HG02759 (cell line): ENCODE results near the gene TBC1D22A.
"Not testable (repeated sequence)": the region's sequence is repeated elsewhere in the genome, so short reads cannot be mapped to it uniquely, and the experiment has no call there.

Source experiments
- ATAC-seq: cut with Tn5 transposase; IDR thresholded peaks from one replicate; pipeline ENCODE4 v1.9.1; 2021; ENCODE audit warnings: mild to moderate bottlenecking, moderate library complexity; ENCODE audit not compliant: unreplicated experiment

TBC1D22A gene

GRCh38 chr22:47125603-47126002 is 363.2 kb downstream of the TBC1D22A start:
- ATAC-seq = no peak

GRCh38 chr22:47126344-47126811 is 363.9 kb downstream of the TBC1D22A start:
- ATAC-seq = no peak

GRCh38 chr22:47127441-47127871 is 365.0 kb downstream of the TBC1D22A start:
- ATAC-seq = no peak

GRCh38 chr22:47128216-47128615 is 365.8 kb downstream of the TBC1D22A start:
- ATAC-seq = no peak

DNA sequence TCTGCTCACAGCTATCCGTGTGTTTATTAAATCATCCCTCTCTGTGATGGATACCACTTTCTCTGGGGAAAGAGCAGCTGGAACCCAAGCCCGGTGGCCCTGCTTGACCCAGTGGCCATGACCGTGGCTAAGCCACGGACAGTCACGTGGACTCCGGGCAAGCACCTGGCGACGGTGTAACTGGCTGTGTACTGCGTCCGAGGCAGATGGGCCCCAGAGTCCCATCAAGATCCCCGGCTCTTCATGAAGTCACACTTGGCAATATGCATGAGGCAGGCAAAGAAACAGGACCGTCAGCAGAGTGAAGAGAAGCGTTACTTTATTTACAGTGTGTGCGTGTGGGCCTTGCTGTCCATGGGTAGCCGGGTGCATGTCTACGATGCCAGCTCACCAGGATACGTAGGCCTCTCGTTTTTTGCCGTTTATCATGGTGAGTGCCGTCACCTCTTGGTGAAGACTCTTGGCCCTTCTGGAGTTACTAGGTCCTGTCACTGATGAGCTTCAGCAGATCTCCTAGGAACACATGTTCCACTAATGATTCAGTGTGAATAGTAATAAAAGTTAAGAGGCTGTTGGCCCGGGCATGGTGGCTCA is 366.3 kb downstream of the TBC1D22A start:
- no peak for ATAC-seq

DNA sequence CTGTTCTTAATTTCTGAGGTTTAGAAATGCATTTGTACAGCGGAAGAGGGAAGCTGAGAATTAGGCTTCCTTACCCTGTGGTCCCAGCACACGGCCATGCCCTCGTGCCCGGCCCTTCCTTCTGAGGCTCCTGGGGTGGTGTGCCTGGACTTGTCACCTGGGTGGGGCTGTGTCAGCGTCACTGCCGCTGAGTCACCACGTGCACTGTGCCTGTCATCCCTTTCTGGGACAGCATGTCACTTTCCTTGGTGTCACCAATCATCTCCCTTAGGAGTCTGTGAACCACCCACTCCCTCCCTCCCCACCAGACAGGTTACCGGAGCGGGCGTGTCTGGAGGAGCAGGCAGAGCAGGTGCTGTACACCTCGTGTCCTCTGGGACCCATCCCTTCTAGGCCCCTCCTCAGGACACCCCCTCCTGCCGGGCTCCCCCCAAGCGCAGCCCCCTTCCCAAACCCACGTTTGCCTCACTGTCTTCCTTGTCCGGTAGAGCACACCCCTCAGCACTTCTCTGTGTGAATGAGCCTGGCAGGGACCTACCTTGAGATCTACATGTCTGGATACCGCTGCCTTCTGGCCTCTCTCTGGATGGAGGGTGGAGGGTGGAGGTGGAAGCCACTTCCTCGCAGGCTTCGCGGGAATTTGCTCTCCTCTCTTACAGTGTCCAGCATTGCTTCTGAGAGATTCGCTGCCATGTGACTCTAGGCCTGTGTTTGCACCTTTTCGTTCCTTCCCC is 367.6 kb downstream of the TBC1D22A start:
- ATAC-seq = no peak

- no peak for ATAC-seq
Observed at GRCh38 chr22:47130883-47131631, 368.6 kb downstream of the TBC1D22A start.

DNA sequence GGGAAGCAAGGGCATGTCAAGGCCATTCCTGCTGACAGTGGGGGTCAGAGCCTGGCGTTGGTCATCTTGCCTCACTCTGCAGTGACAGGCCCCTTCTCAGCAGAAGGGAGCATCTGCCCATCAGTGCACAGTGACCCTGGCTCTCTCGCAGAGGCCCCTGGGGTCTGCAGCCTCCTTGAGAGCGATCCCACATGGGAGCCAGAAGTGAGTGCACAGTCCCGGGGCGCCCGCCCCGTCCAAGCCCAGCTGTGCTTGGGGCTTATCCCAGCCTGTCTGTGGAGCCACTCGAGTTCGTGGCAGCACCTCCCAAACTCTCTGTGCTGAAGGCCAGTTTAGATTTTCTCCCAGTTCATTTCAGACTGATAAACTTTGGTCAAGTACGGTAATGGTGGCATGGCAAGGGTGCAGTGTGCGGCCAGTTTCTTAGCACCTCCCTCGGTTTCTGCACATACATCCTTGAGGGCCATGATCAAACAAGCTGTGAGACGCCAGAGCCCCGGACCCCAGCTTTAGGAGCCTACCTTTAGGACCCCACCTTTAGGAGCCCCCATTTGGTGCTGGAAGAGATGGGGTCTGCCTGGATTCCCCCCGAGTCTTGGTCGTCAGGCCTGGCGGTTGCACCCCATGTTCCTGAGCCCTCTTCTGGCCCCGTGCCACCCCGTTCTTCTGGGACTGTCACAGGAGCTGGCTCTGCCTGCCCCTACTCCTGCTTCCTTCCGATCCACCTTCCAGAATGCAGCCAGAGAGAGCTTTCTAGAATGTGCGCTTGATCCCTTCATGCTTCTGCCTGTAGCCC is 369.4 kb downstream of the TBC1D22A start:
- no peak for ATAC-seq

DNA sequence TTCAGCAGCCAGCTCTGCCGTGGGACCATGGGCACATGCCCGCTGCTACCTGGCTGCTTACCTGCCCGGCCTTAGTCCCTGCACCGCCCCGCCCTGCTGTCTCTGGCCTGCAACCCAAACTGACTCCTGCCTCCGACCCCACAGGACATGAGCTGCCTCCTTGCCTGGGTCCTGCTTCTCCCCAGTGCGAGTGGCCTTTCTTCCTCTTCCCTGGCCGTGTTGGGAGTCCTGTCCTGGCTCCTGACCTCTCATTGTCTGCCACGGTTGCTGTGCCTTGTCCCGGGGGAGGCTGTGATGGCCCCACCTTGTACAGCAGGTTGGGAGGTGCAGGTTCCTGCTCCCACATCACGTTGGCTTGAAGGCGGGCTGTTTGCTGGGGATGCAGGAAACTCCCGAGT is 370.0 kb downstream of the TBC1D22A start:
- no peak for ATAC-seq

GRCh38 chr22:47133061-47133969 is 370.9 kb downstream of the TBC1D22A start:
- ATAC-seq = no peak

DNA sequence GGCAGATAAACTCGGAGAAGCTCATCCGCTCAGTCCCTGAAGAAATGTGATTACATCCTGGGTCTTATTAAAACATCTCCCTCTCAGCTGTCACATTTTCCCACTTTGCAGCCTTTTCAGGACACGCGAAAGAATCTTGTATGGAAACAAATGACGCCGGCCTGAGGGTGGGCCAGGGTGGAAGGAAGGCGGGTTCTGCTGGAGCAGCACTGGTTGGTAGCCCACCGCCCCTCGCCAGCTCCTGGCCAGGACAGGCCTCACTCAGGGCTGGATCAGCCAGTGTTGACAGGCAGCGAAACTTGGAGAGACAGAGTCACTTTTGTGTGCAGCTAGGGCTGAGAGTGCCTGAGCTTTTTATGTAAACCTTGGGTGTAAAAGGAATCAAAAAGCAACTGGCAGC is 371.8 kb downstream of the TBC1D22A start:
- no peak for ATAC-seq

DNA sequence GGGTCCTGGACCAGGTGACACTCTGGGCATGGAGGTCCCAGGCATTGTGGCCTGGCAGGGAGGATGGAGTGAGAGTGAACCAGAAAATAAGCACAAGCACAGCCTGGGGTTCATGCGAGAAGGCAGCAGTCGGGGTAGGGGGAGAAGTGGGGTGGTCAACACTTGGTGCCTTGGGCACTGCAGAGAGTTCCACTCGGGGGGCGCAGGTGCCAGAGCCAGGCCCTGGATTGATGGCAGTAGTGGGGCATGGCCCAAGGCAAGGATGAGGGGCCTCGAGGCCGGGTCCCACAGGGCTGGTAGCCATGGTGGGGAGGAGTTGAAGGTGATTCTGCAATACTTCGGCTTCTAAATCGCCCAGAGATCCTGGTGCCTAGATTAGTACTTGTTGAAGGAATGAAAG is 372.9 kb downstream of the TBC1D22A start:
- no peak for ATAC-seq

DNA sequence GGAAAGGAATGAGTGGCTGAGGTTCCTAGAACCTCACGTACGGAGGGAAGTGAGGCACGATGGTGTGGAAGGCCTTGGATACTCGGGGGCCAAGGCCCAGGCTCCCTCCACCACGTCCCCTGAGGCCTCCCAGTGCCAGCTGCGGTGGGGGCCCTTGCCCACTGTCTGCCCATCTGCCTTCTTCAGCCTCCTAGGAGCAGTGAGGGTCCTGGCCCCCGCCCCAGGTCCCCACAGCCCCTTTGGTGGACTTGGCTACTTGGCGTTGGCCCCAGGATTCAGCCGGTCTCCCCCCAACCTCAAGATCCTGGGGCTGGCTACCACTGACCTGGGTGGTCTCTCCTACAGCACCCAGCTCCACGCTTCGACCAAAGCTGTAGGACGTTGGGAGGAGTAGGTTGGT is 373.6 kb downstream of the TBC1D22A start:
- ATAC-seq = no peak

DNA sequence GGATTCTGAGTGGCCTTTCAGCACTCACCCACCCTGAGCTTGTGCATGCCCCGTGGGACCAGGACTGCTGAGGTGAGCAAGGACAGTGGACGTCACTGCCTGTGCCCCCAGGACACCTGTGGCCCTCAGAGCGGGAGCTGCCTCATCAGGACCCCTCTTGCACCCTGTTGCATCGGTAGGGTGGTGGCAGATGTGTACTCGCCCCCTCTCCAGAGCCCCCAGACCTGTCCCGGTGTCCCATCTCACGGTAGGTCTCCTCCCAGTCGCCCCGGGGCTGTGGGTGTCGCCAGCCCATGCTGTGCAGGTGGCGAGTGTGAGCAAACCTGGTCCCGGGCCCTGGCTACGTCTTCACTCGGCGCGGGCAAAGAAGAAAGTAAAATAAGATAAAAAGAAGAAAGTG is 374.2 kb downstream of the TBC1D22A start:
- ATAC-seq = no peak

DNA sequence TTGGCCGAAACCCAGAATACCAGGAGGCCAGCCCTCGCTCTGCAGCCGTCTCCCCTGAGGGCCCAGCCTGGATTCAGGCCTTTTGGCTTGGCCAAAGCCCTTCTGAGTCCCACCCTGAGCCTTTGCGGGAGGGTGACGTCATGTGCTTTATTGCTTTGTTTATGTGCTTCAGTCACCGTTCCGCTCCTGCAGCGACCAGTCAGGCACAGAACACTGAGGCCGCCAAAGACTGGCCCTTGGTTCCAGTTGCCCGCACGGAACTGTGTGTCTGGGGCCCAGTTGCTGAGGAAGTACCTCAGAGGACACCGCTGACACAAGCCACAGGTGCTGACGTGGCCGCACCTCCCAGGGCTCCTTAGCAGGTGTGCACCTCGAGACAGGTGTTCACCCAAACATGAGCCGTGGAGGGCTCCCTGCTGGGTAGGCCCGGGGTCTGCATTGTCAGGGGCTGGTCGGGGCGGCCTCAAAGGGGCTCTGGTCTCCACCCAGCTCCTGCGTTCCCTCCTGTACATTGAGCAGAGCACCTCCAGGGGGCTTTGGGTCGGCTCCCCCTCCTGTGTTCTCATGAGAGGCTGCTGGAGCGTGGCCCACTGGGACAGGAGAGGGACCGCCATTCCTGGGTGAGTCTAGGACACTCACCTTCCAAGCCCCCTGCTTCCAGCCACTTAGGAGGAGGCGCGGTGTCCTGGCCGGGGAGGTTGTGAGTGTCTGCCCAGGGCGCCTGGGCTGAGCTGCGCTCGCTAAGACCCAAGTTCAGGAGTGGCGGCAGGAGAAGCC is 376.8 kb downstream of the TBC1D22A start:
- ATAC-seq = no peak

GRCh38 chr22:47139790-47140119 is 377.3 kb downstream of the TBC1D22A start:
- ATAC-seq = no peak

- not testable (repeated sequence) for ATAC-seq
Observed at GRCh38 chr22:47140975-47141374, 378.5 kb downstream of the TBC1D22A start.

GRCh38 chr22:47142427-47143046 is 380.1 kb downstream of the TBC1D22A start:
- ATAC-seq = no peak
